ENCODE measurements around the gene ESYT1.

GRCh38 chr12:56116267-56117081, 11.6 kb upstream of the ESYT1 start, which contains the start of gene RPL41:
- no peak for TF ChIP-seq EZH2 (IDR thresholded peaks at IDR 0.05; ENCODE audit: insufficient read depth, poor library complexity, severe bottlenecking)
- no peak for TF ChIP-seq EZH2phosphoT487 (IDR thresholded peaks at IDR 0.05; ENCODE audit: insufficient read depth, low read depth)
